ENCODE measurements around the gene TBC1D22A.

DNA sequence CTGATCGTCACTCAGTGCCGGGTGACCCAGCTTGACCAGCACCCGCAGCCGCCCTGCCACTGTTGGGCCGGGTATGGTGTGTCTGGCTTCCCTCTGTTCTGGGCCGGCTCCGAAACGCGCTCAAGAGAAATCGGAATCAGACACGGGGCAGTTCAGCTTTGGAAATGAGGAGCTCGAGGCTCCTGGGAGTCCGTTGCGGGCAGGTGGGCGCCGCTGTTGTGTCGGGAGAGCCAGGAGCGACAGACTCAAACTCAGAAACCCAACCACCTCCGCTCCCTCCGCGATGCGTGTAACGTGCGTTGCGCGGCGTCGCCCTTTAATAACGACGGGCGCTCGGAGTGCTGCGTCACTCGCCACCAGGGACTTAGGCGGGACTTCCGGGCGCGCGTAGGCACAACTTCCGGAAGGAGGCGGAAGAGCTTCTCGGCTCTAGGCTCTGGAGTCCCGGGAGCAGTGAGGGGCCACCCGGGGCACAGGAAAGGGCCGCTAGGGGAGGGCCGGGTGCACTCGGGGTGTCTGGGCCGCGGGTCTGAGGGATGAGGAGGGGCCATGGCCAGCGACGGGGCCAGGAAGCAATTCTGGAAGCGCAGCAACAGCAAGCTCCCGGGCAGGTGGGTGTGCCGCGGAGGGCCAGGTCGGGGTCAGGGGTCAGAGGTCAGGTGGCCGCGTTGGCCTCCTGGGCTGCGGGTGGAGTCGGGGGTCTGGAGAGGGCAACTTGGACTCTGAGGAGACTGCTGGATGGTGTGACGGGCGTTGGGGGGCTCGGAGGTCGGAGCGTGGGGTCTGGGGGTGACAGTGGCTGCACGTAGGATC, at the start of gene TBC1D22A:
- peak in 3 of 4 donors; percentile 83 to 98 (median 95) for TF ChIP-seq POLR2A (IDR thresholded peaks at IDR 0.05)
- TF ChIP-seq, protein P1, sequence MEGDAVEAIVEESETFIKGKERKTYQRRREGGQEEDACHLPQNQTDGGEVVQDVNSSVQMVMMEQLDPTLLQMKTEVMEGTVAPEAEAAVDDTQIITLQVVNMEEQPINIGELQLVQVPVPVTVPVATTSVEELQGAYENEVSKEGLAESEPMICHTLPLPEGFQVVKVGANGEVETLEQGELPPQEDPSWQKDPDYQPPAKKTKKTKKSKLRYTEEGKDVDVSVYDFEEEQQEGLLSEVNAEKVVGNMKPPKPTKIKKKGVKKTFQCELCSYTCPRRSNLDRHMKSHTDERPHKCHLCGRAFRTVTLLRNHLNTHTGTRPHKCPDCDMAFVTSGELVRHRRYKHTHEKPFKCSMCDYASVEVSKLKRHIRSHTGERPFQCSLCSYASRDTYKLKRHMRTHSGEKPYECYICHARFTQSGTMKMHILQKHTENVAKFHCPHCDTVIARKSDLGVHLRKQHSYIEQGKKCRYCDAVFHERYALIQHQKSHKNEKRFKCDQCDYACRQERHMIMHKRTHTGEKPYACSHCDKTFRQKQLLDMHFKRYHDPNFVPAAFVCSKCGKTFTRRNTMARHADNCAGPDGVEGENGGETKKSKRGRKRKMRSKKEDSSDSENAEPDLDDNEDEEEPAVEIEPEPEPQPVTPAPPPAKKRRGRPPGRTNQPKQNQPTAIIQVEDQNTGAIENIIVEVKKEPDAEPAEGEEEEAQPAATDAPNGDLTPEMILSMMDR (IDR thresholded peaks at IDR 0.05): peak in 4 of 6 experiments; percentile 14 to 36 (median 17)
